Nephron (organoid): ENCODE results near the gene RNF224.

ENCODE experiments used
- H3K27ac Mint-ChIP-seq, 3 experiments: 2 replicates each; pipeline ENCODE4 v1.8.0; 2020; ENCODE audit warnings: mixed read lengths in 3 of 3, mild to moderate bottlenecking in 2 of 3, moderate library complexity in 1 of 3
- H3K27me3 Mint-ChIP-seq: 2 replicates; pipeline ENCODE4 v1.8.0; 2021; ENCODE audit warnings: low read depth, mild to moderate bottlenecking, moderate library complexity, mixed read lengths
- H3K36me3 Mint-ChIP-seq: 2 replicates; pipeline ENCODE4 v1.8.0; 2020; ENCODE audit warnings: low read depth, mixed read lengths
- H3K4me1 Mint-ChIP-seq: 2 replicates; pipeline ENCODE4 v1.8.0; 2020; ENCODE audit warnings: mixed read lengths
- H3K4me3 Mint-ChIP-seq, 3 experiments: 2 replicates each; pipeline ENCODE4 v1.8.0; 2020; ENCODE audit warnings: mild to moderate bottlenecking in 3 of 3, mixed read lengths in 3 of 3, moderate library complexity in 2 of 3
- H3K9me3 Mint-ChIP-seq: 2 replicates; pipeline ENCODE4 v1.8.0; 2020; ENCODE audit warnings: mixed read lengths
- TF ChIP-seq, protein P1 (sequence below), 3 experiments: fragments of 200-600 bp; sonication (generic); IDR thresholded peaks; one replicate each; pipeline ENCODE4 v1.5.0; 2021; ENCODE audit warnings: antibody characterized with exemption in 3 of 3; ENCODE audit not compliant: unreplicated experiment in 3 of 3

RNF224 gene

DNA sequence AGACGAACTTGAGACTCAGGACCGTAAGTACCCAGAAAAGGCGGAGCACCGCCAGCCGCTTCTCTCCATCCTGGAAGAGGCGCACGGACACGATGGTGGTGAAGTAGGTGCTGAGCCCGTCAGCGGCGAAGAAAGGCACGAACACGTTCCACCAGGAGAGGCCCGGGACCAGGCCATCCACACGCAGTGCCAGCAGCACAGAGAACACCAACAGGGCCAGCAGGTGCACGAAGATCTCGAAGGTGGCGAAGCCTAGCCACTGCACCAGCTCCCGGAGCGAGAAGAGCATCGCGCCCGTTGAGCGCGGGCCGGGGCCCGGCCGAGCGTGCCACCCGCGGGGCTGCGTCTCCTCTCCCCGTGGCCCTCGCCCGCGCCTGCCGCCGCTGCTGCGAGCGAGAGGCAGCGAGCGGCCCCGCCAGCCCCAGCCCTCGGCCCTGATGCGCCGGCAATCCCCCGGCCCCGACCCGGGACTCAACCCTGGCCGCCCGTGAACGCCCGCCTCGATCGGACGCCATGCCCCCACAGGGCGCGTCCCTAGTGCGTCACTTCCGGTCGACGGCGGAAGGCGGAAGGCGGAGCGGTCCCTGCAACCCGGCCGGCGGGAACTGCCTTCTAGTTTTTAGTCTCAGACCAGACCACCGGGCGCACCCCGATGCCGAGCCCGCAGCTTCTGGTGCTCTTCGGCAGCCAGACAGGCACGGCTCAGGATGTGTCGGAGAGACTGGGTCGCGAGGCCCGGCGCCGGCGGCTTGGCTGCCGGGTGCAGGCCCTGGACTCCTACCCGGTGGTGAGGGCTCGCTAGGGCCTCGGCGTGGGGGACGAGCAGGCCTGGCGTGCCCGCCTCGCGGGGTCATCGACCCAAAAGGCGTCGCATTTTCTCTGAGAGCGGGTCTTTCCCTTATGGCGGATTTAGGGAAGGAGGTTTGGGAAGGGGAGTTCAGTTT is 21.9 kb upstream of the RNF224 start, which contains the start of the genes NDOR1 and TMEM203:
NDOR1 (plus strand) TSS at position 575 of the 944 bp plus-strand sequence; CDS start at position 653, 78 bp downstream.
TMEM203 (minus strand) TSS at position 523 of the 944 bp plus-strand sequence; CDS start at position 289, 234 bp downstream.
- TF ChIP-seq, protein P1, sequence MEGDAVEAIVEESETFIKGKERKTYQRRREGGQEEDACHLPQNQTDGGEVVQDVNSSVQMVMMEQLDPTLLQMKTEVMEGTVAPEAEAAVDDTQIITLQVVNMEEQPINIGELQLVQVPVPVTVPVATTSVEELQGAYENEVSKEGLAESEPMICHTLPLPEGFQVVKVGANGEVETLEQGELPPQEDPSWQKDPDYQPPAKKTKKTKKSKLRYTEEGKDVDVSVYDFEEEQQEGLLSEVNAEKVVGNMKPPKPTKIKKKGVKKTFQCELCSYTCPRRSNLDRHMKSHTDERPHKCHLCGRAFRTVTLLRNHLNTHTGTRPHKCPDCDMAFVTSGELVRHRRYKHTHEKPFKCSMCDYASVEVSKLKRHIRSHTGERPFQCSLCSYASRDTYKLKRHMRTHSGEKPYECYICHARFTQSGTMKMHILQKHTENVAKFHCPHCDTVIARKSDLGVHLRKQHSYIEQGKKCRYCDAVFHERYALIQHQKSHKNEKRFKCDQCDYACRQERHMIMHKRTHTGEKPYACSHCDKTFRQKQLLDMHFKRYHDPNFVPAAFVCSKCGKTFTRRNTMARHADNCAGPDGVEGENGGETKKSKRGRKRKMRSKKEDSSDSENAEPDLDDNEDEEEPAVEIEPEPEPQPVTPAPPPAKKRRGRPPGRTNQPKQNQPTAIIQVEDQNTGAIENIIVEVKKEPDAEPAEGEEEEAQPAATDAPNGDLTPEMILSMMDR (IDR thresholded peaks at IDR 0.05; ENCODE audit: unreplicated experiment in 3 of 3), result no peak
- H3K27ac Mint-ChIP-seq, result peak within 1 kb of the TSS; percentile 40 to 82 (median 79)

DNA sequence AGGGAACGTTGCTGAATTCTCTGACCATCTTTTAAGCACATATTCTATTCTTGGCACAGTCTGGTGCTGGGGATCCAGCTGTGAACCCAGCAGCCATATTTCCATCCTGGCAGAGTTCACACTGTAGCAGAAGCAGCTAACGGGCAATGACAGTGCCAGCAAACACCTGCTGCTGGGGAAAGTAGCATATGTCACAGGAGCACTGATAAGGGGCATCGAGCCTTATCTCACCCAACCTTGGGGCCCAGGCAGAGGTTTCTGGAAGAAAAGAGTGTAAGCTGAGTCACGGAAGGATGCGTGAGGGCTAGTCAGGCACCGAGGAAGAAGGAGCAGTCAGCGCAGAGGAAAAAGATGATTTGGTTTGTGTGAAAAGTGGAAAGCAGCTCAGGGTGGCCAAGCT is 20.7 kb upstream of the RNF224 start:
- peaks cover 9% of the 10 kb centered on the region for H3K36me3 Mint-ChIP-seq
- TF ChIP-seq, protein P1 (IDR thresholded peaks at IDR 0.05; ENCODE audit: unreplicated experiment in 3 of 3), result no peak
- peaks cover 4% of the 10 kb centered on the region for H3K27me3 Mint-ChIP-seq
- no peaks in the 10 kb centered on the region for H3K9me3 Mint-ChIP-seq
- H3K4me1 Mint-ChIP-seq, result peaks cover 18% of the 10 kb centered on the region
- peak overlapping the region in 2 of 3 experiments; percentile 59 to 79 for H3K27ac Mint-ChIP-seq
- peak overlapping the region; percentile 94 to 96 (median 95) for H3K4me3 Mint-ChIP-seq

More for the DNA sequence above, 21.9 kb upstream of the RNF224 start, which contains the start of the genes NDOR1 and TMEM203:
- H3K36me3 Mint-ChIP-seq, result peaks cover 9% of the 10 kb centered on the region
- H3K9me3 Mint-ChIP-seq, result no peaks in the 10 kb centered on the region
- H3K4me3 Mint-ChIP-seq, result peak within 1 kb of the TSS; percentile 94 to 96 (median 95)
- H3K4me1 Mint-ChIP-seq, result peaks cover 18% of the 10 kb centered on the region
- peaks cover 4% of the 10 kb centered on the region for H3K27me3 Mint-ChIP-seq

DNA sequence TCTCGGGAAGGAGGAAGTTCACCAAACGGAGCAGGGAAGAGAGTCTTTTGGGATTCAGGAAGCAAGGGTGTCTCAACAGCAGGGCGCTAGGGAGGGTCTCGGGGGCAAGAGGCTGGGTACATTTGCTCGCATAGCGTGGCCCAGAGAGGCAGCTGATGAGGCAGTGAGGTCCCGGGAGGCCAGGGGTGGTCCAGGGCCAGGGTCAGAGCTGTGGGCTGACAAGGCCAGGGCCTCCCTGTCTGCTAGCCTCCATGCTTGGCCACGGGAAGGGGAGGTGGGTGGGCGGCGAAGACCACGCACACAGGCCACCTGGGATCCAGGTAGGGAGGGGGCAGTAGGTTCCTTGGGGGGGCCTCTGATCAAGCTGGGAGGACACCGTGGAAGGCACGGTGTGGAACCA is 15.8 kb upstream of the RNF224 start:
- no peaks in the 10 kb centered on the region for H3K9me3 Mint-ChIP-seq
- TF ChIP-seq, protein P1 (IDR thresholded peaks at IDR 0.05; ENCODE audit: unreplicated experiment in 3 of 3), result no peak
- no peak overlapping the region for H3K27ac Mint-ChIP-seq
- H3K4me1 Mint-ChIP-seq, result peaks cover 2% of the 10 kb centered on the region
- no peak overlapping the region for H3K4me3 Mint-ChIP-seq
- peaks cover 13% of the 10 kb centered on the region for H3K36me3 Mint-ChIP-seq
- H3K27me3 Mint-ChIP-seq, result no peaks in the 10 kb centered on the region

DNA sequence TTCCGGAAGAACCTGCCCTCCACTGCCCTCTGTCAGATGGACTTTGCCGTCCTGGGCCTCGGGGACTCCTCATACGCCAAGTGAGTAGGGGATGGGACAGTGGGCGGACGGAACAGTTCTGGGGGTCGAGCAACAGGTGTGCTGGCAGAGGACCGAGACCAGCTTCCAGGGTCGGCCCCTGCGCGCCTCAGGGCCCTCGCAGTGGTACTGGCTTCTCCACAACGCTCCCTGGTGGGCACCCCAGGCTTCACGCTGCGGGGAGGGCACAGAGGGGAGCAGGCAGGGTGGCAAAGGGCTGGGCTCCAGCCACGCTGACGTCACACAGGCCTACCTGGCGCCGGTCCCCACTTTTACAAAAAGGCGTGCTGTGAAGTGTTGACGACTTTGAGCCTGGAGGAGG is 14.8 kb upstream of the RNF224 start:
- Mint-ChIP-seq H3K36me3 (peaks cover 7% of the 10 kb centered on the region), H3K4me1 (peaks cover 5% of the 10 kb centered on the region), H3K9me3 (no peaks in the 10 kb centered on the region), H3K4me3 (no peak overlapping the region), H3K27me3 (no peaks in the 10 kb centered on the region), H3K27ac (no peak overlapping the region)
- TF ChIP-seq, protein P1 (IDR thresholded peaks at IDR 0.05; ENCODE audit: unreplicated experiment in 3 of 3), result no peak

DNA sequence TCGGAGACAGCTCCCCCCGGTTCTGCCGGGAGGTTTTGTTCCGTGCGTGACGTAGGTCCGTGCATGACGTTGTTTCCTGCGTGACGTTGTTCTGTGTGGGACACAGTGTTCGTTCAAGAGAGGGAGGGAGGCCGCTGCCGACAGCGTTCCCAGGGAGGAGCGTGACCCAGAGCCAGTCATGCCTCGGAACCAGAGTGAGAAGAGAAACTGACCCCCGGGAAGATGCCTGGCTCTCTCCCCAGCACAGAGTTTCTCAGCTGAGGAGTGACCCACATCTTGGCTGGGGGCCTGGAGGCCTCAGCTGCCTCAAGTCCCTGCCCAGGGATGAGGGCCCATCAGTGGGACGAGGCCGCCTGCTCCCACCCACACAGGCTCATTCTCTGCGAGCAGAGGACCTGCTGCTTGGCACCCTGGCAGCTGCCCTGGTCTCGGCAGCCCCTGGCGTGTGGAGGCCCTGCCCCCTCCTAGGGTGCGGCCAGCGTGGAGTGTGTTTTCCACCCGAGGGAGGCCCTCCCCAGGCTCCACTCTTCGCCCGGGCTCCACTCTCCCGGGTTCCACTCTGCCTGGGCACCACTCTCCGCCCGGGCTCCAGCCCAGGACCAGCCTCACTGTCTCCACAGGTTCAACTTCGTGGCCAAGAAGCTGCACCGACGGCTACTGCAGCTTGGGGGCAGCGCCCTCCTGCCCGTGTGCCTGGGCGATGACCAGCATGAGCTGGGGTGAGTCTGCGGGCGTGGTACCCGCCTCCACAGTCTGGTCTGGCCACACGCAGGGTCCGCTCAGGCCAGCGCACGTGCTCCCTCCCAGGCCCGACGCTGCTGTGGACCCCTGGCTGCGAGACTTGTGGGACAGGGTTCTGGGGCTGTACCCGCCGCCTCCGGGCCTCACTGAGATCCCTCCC is 13.9 kb upstream of the RNF224 start:
- TF ChIP-seq, protein P1 (IDR thresholded peaks at IDR 0.05; ENCODE audit: unreplicated experiment in 3 of 3), result no peak
- Mint-ChIP-seq H3K9me3 (no peaks in the 10 kb centered on the region), H3K4me3 (no peak overlapping the region), H3K4me1 (peaks cover 5% of the 10 kb centered on the region), H3K27me3 (no peaks in the 10 kb centered on the region), H3K36me3 (peaks cover 4% of the 10 kb centered on the region), H3K27ac (no peak overlapping the region)
